GM12891 (cell line): ENCODE data around the gene TLE1.

Source experiments
- POLR2A ChIP-seq: IDR thresholded peaks from 2 replicates; pipeline ENCODE4 v1.6.1; 2011; ENCODE audit warnings: low read depth, low read length, control low read depth
- POLR2AphosphoS5 ChIP-seq: IDR thresholded peaks from 2 replicates; pipeline ENCODE4 v1.6.1; 2011; ENCODE audit warnings: low read depth, low read length, control low read depth
- TAF1 ChIP-seq: IDR thresholded peaks from 2 replicates; pipeline ENCODE4 v1.6.1; 2011; ENCODE audit warnings: low read depth, low read length, control low read depth

DNA sequence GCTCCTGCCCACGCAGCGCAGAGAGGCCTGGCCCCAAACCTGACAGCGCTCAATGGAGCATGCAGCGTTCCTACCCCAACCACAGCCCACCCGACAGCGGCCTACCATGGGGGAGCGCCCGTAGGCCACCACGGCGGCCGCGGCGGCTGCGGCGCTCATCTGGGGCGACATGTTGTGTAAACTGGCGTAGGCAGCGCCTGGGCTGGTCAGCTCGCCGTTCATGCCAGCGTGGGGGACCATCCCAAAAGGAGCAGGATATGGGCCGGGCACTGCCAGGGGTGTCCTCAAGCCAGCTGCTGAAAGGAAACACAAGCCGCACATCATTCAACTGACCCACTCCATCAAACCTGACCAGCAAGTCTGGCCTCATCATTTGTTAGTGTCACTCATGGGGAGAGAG lies 77.7 kb downstream of the TLE1 start:
- no peak for TF ChIP-seq POLR2AphosphoS5
- TF ChIP-seq POLR2A, result no peak
- no peak for TF ChIP-seq TAF1
